ENCODE results near the gene MRPS7. TPM values are rescaled to one million over a fixed set of nuclear protein-coding genes. Genes with fewer than 3 reads are reported as not detected.

The MRPS7 gene
- total RNA-seq, 4 donors from 2014 or later = 68.5 to 118 (median 82.6) TPM

Other genes starting within 250 kb of the MRPS7 start
- 100 to 1,000 TPM in 3 of 4 donors, 10 to 100 TPM in 1; 97.9 to 141 (median 107) TPM for gene MRPL58, start 249.2 kb upstream of the MRPS7 start, total RNA-seq
- 100 to 1,000 TPM; 377 to 495 (median 491) TPM for gene ATP5PD, start 214.9 kb upstream of the MRPS7 start, total RNA-seq
- gene KCTD2, start 214.7 kb upstream of the MRPS7 start, total RNA-seq = 10 to 100 TPM; 29.4 to 51.1 (median 41.8) TPM
- 1 to 10 TPM; 1.5 to 7.9 (median 6.9) TPM for gene SLC16A5, start 173.9 kb upstream of the MRPS7 start, total RNA-seq
- 1 to 10 TPM; 2.0 to 4.4 (median 3.0) TPM for gene ARMC7, start 151.9 kb upstream of the MRPS7 start, total RNA-seq
- 100 to 1,000 TPM in 1 of 4 donors, 10 to 100 TPM in 3; 62.8 to 111 (median 68.0) TPM for gene NT5C, start 130.1 kb upstream of the MRPS7 start, total RNA-seq
- 100 to 1,000 TPM in 1 of 4 donors, 10 to 100 TPM in 3; 35.5 to 113 (median 71.8) TPM for gene JPT1, start 107.4 kb upstream of the MRPS7 start, total RNA-seq
- 10 to 100 TPM; 36.7 to 45.1 (median 43.3) TPM for gene SUMO2, start 78.9 kb upstream of the MRPS7 start, total RNA-seq
- gene NUP85, start 56.2 kb upstream of the MRPS7 start, total RNA-seq = 10 to 100 TPM in 3 of 4 donors, 1 to 10 TPM in 1; 9.4 to 27.7 (median 13.6) TPM
- gene GGA3, start 273 bp upstream of the MRPS7 start, total RNA-seq = 10 to 100 TPM; 31.3 to 42.3 (median 35.3) TPM
- 10 to 100 TPM; 50.5 to 96.1 (median 72.4) TPM for gene MIF4GD, start 9.4 kb downstream of the MRPS7 start, total RNA-seq
- 10 to 100 TPM in 3 of 4 donors, 1 to 10 TPM in 1; 6.1 to 18.7 (median 14.4) TPM for gene SLC25A19, start 27.6 kb downstream of the MRPS7 start, total RNA-seq
- gene GRB2, start 143.8 kb downstream of the MRPS7 start, total RNA-seq = 10 to 100 TPM; 41.7 to 88.5 (median 68.8) TPM
- 10 to 100 TPM; 56.5 to 85.5 (median 60.0) TPM for gene TMEM94, start 194.8 kb downstream of the MRPS7 start, total RNA-seq